ENCODE data around the gene DPEP3. TPM values are rescaled to one million over a fixed set of nuclear protein-coding genes. Genes with fewer than 3 reads are reported as not detected.
A peak's percentile ranks its signal among the peaks of the same experiment; 100 is the strongest.

Gene DPEP3
- polyA plus RNA-seq, 3 donors = 0.20 to 1.8 (median 0.25) TPM

- no peak for TF ChIP-seq CTCF (IDR thresholded peaks at IDR 0.05)
- intact Hi-C loops (cut with micrococcal nuclease) = no loop called here
- H3K4me1 Mint-ChIP-seq = no peaks in the 10 kb centered on the region
- H3K4me3 Mint-ChIP-seq = no peak overlapping the region
- H3K9me3 Mint-ChIP-seq = no peaks in the 10 kb centered on the region
- peaks cover 49 to 82% of the 10 kb centered on the region in 2 donors for H3K36me3 Mint-ChIP-seq
- no peak overlapping the region for H3K4me3 ChIP-seq (replicated peaks in 1 of 3; ENCODE audit: low read depth in 2 of 3, low read length in 3 of 3)
- H3K27me3 ChIP-seq (ENCODE audit: control insufficient read depth in 2 of 2, insufficient read depth in 2 of 2, low read length in 2 of 2) = no peaks in the 10 kb centered on the region
- WGBS (ENCODE audit: insufficient coverage) = 91% methylated on average over 16 of the region's 24 CpGs
- no peaks in the 10 kb centered on the region for H3K9me3 ChIP-seq (replicated peaks in 1 of 2; ENCODE audit: control insufficient read depth in 1 of 2, insufficient read depth in 1 of 2, low read length in 2 of 2)
- no peak overlapping the region for H3K9ac ChIP-seq (ENCODE audit: insufficient read depth, low read length, poor library complexity, severe bottlenecking)
- no peak overlapping the region for H3K27ac ChIP-seq (ENCODE audit: low read depth in 1 of 2, low read length in 2 of 2)
- H3K4me1 ChIP-seq (ENCODE audit: control insufficient read depth in 1 of 2, insufficient read depth in 2 of 2, low read length in 2 of 2) = peaks cover 0 to under 1% of the 10 kb centered on the region in 2 donors
- no peaks in the 10 kb centered on the region for H3K79me2 ChIP-seq (ENCODE audit: insufficient read depth, low read length)
- no peak overlapping the region for H3K4me2 ChIP-seq (replicated peaks; ENCODE audit: extremely low read depth, low read length, poor library complexity, severe bottlenecking)
- H3K27me3 Mint-ChIP-seq (ENCODE audit: low read depth in 3 of 3) = peaks cover 0 to 3% (median 2%) of the 10 kb centered on the region in 3 donors
- H4K20me1 ChIP-seq (ENCODE audit: insufficient read depth, low read length) = peaks cover 7% of the 10 kb centered on the region
- H3K36me3 ChIP-seq (replicated peaks in 1 of 2; ENCODE audit: control insufficient read depth in 1 of 2, insufficient read depth in 2 of 2, low read length in 2 of 2) = peaks cover 77 to 78% of the 10 kb centered on the region in 2 donors
- DNase-seq = no peak
- H3K27ac Mint-ChIP-seq = no peak overlapping the region
- H2AFZ ChIP-seq (ENCODE audit: insufficient read depth, low read depth, low read length, poor library complexity, severe bottlenecking) = no peak overlapping the region
Observed at GRCh38 chr16:67945392-67945933, 34.8 kb downstream of the DPEP3 start.

- Histone ChIP-seq H3K4me2 (replicated peaks; ENCODE audit: extremely low read depth, low read length, poor library complexity, severe bottlenecking) (no peak overlapping the region), H3K27me3 (ENCODE audit: control insufficient read depth in 2 of 2, insufficient read depth in 2 of 2, low read length in 2 of 2) (no peaks in the 10 kb centered on the region), H3K36me3 (replicated peaks in 1 of 2; ENCODE audit: control insufficient read depth in 1 of 2, insufficient read depth in 2 of 2, low read length in 2 of 2) (peaks cover 72 to 74% of the 10 kb centered on the region in 2 donors), H3K9me3 (replicated peaks in 1 of 2; ENCODE audit: control insufficient read depth in 1 of 2, insufficient read depth in 1 of 2, low read length in 2 of 2) (no peaks in the 10 kb centered on the region), H3K4me1 (ENCODE audit: control insufficient read depth in 1 of 2, insufficient read depth in 2 of 2, low read length in 2 of 2) (peaks cover 6 to 7% of the 10 kb centered on the region in 2 donors), H3K79me2 (ENCODE audit: insufficient read depth, low read length) (no peaks in the 10 kb centered on the region), H3K9ac (ENCODE audit: insufficient read depth, low read length, poor library complexity, severe bottlenecking) (no peak overlapping the region), H4K20me1 (ENCODE audit: insufficient read depth, low read length) (peaks cover 10% of the 10 kb centered on the region), H3K4me3 (replicated peaks in 1 of 3; ENCODE audit: low read depth in 2 of 3, low read length in 3 of 3) (no peak overlapping the region), H3K27ac (ENCODE audit: low read depth in 1 of 2, low read length in 2 of 2) (no peak overlapping the region), H2AFZ (ENCODE audit: insufficient read depth, low read depth, low read length, poor library complexity, severe bottlenecking) (no peak overlapping the region)
- Mint-ChIP-seq H3K36me3 (peaks cover 43 to 79% of the 10 kb centered on the region in 2 donors), H3K27ac (peak overlapping the region in 1 of 7 donors; percentile 14), H3K9me3 (no peaks in the 10 kb centered on the region), H3K27me3 (ENCODE audit: low read depth in 3 of 3) (peaks cover 0 to 3% (median 2%) of the 10 kb centered on the region in 3 donors), H3K4me3 (no peak overlapping the region), H3K4me1 (peaks cover 6% of the 10 kb centered on the region)
- intact Hi-C loops (cut with micrococcal nuclease) = no loop called here
- TF ChIP-seq CTCF (IDR thresholded peaks at IDR 0.05) = no peak
- WGBS (ENCODE audit: insufficient coverage) = 97% methylated on average over 21 of the region's 24 CpGs
- DNase-seq = no peak
Observed at GRCh38 chr16:67944690-67945391, 35.5 kb downstream of the DPEP3 start.

All from CD14-positive monocyte (primary cell).